HG03432 (cell line): ENCODE measurements around the gene PCDHB14.

Experiments used
- ATAC-seq: cut with Tn5 transposase; IDR thresholded peaks from one replicate; pipeline ENCODE4 v1.9.1; 2021; ENCODE audit warnings: mild to moderate bottlenecking, moderate library complexity; ENCODE audit not compliant: unreplicated experiment

PCDHB14 gene

GRCh38 chr5:141269195-141269594, 46.1 kb downstream of the PCDHB14 start:
- no peak for ATAC-seq

- no peak for ATAC-seq
These were observed 49.8 kb downstream of the PCDHB14 start for GRCh38 chr5:141272906-141273305.
